Hepatic stellate cell (primary cell): ENCODE results near the gene EDNRA.

ENCODE experiments used
- DNase-seq: peaks from one replicate; pipeline ENCODE4 v3.0.0; 2011; ENCODE audit warnings: low spot score

Gene EDNRA

DNA sequence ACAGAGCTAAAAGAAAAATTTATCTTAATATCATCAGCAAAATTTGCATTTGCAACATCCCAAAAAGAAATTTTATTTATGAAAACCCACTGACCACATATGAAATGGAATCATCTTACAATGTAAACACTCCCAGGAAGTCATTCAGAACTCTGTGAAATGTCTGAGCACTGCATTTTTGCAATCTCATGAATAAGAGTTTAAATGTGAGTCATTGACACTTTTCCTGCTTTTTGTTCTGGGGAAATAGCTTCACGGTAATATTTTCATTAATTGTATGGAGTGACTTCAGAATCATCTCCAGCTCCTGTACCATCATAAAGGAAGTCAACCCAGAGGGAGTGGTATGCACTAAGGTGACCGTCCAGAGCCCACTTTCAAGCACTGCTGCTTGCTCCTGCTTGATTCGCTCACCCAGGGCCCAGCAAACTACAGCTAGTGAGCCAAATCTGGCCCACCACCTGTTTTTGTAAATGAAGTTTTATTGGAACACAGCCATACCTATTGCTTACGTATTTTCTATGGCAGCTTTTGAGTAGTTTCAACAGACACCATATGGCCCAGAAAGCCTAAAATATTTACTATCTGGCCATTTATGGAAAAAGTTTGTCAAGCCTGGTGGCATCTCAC lies 17.2 kb downstream of the EDNRA start:
- DNase-seq: peak; percentile 46

DNA sequence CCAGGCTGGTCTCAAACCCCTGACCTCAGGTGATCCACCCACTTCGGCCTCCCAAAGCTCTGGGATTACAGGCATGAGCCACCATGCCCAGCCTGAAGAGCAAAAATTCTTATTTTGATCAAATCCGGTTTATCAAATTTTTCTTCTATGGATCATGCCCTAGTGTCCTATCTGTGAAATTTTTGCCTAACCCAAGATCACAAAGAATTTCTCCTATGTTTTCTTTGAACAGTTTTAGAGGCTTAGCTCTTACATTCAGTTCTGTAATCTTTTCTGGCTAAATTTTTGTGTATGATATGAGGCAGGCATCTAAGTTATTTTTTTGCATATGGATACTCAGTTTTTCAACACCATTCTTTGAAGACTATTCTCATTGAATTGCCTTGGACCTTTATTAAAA lies 27.4 kb downstream of the EDNRA start:
- DNase-seq: no peak

DNA sequence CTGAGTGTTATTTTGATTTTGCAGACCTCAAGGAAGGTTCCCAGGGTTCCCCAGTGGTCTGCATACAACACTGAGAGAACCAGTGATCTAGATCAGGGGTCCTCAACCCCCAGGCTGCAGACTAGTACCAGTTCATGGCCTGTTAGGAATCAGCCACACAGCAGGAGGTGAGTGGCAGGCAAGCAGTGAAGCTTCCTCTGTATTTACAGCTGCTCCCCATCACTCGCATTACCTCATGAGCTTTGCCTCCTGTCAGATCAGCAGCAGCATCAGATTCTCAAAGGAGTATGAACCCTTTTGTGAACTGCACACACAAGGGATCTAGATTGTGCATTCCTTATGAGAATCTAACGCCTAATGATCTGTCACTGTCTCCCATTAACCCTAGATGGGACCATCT lies 28.5 kb downstream of the EDNRA start:
- no peak for DNase-seq

DNA sequence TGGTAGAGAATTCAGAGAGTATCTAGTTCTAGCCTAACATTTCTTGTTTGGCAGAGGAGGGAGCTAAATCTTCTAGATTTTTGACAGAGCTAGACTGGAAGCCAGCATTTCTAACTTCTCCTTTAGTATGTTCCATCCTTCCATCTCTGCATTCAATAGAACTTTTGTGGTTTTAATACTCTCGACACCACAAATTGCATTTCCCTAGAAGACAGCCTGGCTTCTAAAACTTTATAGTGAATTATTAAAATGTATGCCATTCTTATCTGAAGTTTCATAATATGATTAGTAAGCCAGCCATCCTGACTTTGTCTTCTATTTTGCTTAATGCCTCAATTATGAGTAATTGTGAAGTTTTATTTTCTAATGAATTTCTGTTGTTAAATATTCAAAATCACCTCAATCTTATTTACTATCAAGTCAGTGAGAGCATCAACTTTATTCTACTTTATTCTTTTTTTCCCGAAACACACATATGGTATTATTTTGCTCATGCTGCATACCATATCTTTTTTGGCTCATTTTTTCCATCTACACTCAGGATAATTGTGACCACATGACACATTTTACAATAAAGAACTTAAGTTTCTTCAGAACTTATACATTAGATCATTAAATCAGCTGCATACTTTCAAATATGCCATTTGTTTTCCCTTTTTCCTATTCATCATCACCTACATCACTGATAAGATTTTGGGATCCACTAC lies 30.2 kb downstream of the EDNRA start:
- no peak for DNase-seq

DNA sequence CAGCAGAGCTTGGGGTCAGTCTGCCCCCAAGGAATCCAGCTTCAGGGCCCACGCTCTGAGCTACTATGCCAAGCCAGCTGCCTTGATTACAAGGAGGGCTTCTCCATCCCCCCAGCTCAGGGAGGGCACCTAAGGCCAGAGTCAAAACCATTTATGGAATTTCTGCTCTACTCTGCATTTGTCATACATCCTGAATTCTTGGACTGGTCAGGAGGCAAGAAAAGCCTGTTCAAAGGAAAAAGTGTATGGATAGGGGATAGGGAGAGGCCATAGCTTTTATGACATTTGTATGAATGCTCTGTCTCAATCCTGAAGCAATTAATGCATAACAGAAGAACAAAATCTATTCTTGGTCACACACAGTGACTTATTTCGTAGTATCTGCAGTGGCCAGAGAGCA lies 32.2 kb downstream of the EDNRA start:
- peak; percentile 23 for DNase-seq

DNA sequence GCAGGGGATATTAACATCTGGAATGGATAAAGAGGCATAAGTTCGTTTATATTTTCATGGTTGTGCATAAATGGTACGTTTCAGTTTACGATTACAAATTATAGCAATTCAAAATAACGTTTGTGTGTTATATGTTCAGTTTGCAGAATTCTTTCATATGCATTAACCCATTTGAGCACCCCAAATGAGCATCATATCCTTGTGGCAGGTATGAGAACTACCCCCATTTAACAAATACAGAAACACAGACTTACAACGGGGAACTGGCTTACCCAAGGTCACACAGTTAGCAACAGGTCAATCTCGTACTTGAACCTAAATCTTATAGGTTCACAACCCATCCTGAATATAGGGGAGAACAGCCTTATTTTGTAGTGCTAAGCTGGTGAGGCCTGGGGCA lies 33.1 kb downstream of the EDNRA start:
- DNase-seq: no peak

DNA sequence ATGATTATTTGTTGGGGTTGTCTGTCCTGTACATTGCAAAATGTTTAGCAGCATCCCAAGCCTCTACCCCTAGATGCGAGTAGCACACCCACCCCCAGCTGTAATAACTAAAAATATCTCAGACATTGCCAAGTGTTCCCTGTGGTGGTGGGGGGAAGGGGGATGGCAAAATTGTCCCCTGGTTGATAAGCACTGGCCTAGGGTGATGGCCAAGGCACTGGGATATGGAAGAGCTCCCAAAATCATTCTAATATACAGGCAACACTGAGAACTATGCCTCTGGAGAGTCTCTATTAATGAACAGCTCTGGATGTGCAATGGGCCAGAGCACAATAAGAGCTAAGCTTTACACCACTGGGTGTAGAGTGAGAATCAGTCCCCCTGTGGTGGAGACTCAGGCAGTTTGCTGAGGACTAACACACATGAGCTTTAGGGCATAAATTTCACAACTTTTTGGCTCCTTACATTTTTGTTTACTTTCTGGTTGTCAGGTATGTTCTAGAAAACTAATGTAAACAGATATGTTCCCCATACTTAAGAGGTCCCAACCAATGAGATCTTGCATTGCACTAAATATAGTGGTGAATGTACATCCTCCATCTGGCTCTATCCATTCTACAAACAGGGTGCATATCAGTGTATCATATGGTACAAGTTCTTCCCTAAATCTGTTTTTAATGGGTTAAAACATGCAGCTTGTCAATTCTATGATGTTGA lies 34.5 kb downstream of the EDNRA start:
- no peak for DNase-seq

DNA sequence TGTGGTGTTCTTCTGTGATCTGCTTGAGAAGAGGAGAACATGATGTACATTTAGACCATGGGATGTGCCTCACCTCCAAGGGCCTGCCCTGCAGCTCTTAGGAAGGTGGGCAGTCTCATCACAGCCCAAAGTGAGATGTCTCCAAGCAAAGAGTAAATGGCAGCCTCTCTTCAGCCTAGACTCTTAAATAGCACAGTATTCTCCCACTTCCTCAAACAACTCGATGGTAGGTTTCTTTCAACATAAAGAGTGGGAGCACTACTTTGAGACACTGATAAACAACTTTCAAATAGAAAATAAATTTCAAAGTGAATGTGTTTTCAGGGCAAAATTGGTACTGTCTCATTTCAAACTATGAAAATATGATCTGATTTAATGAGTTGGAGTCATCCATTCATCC lies 35.2 kb downstream of the EDNRA start:
- no peak for DNase-seq

DNA sequence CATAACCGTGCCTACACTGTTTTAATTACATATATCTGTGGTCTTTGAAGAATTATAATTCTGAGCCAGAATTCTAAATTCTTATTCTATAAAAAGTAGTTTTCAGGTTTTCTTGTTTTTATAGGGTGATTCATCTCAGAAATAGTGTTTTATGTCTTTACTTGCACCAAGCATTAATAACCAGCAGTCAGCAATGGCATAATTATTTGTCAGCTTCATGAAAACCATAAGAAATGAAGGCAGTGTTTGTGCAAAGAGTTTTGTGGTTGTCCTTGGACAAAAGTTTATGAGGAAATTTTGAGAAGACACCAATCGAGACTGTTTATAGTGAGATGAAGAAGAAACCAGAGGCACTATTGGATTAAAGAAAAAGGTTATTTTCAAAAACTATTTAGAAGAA lies 37.2 kb downstream of the EDNRA start:
- DNase-seq: no peak

DNA sequence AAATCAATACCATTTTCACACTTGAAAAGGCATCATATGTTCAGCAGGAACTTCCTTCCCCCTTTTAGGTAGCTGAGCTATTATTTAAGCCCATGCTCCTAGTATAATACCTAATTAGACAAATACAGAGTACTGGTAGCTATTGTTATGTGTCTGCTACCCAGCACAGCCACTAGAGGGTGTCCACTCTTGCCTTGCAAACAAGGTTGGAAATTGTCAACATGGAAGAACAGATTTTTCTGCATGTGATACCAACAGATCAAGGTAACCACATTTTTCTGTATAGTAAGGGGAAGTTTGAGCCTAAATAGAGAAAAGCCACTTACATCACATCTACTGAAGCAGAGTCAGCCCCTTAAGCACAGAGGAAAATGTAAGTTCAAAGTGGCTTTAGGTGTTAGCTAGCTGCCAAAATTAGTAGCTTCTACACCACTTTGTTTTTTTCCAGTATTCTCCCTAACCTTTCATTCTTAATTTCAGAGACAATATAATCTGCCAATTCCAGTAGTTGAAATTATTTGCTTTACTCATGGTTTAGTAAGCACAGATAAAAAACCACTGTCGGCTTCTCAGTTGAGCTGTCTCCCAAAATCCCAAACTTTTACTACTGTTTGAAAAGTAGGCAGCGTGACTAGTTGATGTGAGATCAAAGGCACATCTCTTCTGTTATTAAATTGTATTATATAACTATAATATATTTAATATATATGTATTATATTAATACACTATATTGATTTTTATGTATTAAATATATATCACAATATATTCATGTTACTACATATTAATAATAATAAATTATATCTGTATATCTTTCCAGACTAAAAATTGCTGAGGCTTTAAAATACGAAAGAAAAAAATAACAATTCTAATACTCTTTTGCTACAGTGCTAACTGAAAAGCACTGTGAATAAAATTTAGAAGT lies 38.2 kb downstream of the EDNRA start:
- DNase-seq: no peak

DNA sequence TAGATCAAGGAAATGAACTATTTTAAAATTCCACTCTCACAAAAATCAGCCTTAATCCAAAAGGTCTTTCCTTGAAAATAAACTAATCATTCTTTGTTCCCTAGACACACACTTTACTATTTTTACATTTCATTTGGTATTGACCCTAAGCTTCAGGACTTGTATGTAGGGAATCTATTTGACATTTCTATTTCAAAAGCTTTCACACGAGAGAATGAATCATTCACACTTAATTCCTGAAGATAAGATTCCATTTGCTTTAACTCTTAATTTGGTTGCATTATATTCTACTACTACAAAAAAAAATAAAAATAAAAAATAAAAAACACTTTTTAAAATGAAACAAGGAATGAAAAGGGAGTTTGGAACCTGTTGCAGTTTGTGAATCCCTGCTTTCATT lies 43.7 kb downstream of the EDNRA start:
- no peak for DNase-seq

DNA sequence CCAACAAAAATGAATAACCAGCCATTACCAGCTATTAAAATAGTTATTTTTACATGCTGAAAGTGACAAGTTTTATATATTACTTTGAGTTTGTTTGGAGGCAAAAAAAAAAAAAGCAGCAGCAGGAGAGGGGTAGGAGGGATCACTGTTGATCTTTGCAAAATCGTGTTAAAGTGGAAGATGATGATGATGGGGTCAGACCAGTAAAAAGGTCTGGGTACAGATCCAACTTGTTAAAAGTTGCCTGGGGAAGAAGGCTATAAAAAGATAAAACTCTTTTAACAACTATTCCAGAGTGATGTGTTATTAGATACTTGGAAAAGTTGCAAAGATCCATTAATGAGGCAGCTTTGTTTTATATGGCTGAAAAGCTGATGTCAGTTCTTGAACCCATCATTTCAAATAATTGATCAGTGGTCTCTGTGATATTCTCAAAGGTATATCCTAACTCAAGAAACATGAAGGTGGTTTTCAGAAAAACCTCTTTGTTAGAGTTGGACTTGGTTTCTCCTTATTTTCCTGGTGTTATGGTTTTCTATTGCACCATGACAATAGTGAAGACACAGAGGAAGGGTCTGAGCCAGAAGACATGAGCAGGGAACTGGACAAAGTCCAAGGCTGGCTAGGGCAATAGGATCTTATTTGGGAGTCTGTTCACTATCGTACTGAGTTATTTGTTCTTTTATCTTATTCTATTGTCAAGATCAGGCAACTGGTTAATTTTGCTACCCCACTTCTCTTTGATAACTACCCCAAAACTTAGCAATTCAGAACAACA lies 44.8 kb downstream of the EDNRA start:
- no peak for DNase-seq

DNA sequence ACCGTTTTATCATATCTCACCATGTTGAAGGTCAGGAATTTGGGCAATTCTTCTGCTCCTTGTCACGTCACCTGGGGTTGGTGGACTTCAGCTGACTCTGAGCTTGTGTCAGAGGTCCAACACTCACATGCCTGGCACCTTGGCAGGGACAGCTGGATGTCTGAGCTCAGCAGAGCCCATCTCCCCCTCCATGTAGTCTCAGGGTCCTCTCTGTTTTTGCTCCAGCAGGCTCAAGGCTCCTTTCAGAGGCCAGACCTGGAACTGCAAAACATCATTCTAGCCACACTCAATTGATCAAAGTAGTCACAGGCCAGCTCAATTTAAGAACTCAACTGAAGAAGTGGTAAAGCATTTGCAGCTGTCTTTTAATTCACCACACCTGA lies 45.4 kb downstream of the EDNRA start:
- DNase-seq: no peak

DNA sequence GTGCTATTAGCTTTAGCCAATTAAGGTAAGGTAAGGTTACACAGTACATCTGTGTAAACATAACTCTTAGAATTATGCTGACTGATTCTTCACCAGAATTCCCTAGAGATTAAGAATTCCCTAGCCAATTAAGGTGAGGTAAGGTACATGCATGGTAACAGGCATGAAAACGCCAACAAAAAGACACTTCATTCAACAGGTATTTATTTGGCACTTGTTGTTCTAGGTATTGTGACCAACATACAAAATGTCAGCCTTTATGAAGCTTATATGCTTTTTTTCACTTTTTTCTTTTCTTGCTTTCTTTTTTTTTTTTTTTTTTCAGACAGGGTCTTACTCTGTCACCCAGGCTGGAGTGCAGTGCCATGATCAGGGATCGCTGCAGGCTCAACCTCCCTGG lies 47.2 kb downstream of the EDNRA start:
- no peak for DNase-seq

DNA sequence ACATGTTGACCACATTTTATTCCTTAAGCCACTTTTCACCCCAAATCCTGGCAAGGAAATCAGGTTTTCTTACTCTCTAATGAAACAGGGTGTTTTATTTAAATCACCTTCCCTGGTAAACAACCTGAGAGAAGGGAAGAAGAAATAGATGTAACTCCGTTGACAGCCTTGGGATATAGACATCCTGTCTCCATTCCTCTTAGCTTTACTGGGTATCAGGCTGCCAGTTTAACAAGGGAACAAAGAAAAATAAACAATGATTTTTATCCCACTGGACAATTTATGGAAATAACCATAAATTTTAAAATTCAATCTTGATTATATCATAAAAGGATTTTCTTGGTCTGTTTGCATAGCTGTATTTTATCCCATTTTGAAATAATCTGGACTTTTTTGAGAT lies 49.2 kb downstream of the EDNRA start:
- DNase-seq: no peak

DNA sequence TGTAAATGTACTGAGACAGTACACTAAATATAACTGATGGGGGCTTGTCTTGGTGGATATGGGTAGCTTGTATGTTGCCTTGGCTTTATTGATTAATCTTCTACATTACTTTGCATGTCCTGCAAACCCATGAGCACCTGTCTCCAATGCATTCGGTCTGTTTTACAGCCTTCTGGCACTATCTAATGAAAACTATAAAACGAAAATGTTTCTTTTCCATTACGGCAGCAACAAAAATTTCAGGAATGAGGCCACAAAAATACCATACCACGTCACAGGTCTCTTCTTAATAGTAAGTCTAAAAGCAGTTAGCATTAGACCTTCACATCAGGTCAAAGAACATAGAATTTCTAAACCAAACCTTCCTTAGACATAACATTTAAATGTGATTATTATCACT lies 49.8 kb downstream of the EDNRA start:
- no peak for DNase-seq

DNA sequence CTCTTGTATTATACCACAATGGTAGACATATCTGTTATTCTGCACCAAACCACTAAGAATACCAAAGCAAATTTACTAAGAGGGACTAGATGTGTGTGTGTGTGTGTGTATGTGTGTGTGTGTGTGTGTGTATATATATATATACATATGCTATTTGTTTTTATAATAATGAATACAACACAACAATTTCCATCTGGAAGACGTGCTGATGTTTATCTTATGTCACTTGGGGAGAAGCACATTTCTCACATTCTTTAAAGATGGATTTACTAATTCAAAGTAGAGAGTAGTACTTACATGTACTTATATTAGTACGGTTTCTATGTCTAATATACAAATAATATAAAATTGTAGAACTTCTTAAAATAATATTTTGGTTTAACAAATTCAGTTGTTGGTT lies 52.0 kb downstream of the EDNRA start:
- DNase-seq: no peak

DNA sequence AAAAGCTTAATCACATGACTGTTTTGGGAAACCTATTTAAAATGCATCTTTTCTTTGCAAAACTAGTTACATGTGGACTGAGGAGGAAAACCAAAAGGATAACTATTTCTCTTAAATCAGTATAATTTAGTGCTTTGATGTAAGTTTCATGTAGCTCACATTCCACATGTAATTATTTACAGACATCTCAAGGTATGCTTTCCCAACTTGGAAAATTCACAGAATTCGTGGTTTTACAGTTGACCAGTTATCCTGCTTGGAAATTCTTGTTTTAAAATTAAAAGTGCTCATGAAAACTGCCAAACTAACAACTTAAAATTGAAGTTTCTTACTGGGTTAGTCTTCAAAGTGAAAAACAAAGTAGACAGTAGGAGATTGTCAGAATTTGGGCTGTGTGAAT lies 52.4 kb downstream of the EDNRA start:
- DNase-seq: no peak

DNA sequence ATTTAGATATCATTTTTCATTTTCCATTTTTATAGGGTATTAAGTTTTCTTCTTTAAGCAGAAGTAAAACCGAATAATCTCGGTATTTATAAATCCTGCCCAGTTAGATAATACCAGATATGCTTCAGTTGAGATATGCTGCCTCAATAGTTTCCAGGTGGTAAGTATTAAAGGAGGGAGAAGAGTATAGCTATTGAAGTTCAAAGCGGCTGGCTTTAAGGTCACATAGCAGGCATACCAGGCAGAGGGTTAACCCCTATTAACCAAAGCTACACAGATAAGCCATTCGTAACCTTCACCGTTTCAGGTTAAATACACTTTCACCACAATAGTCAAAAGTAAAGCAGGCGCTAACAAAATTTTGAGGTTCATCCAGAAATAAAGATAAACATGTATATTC lies 54.2 kb downstream of the EDNRA start:
- no peak for DNase-seq

DNA sequence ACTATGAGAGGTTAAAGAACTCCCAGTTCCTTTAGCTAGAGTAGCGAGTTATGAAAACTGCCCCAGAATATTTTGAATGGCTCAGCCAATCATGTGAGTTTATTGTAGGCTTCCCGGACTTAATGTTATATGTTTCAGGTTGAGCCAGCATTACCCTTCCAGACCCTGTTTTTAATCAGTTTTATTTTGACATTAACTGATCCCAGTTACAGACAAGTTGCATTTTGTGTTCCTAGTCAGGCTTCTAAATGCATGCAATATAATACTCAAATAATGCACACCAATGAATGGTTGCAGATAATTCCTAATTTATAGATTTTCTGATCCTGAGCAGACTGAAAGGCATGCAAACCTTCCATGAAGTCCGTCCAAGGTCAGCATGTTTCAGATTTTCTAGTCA lies 57.8 kb downstream of the EDNRA start:
- DNase-seq: no peak

DNA sequence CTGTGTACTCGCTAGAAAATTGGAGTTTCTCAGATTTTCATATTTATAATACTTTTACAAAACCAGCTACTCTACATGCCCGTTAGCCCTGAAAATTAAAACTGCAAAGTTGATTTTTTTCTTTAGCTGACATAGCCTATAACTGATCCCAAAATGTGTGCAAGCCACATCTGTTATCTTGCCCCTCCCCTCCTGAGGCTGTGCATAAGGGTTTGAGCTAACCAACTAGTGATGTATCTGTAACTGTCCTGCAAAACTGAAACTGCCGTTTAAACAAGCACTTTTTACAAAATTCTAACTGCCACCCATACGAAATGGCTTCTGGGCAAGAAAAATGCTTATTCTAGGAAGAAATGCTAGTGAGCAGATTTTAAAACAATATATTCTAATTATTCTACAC lies 59.1 kb downstream of the EDNRA start:
- DNase-seq: no peak
